Vagina (tissue), 2 donors: ENCODE results near the gene PDE4D. TPM values are rescaled to one million over a fixed set of nuclear protein-coding genes. Genes with fewer than 3 reads are reported as not detected.
A peak's percentile ranks its signal among the peaks of the same experiment; 100 is the strongest.

ENCODE experiments used
- DNase-seq, 2 donors: peaks; one replicate each; pipeline ENCODE4 v3.0.0-alpha.2; 2017; ENCODE audit errors: extremely low spot score in 2 of 2
- H3K27ac ChIP-seq: fragments of 200-600 bp; sonication (generic); one replicate; pipeline ENCODE4 v1.5.1; 2019
- H3K27me3 ChIP-seq: fragments of 200-600 bp; sonication (generic); one replicate; pipeline ENCODE4 v1.5.1; 2019
- H3K36me3 ChIP-seq, 2 donors: fragments of 200-600 bp; sonication (generic); one replicate each; pipeline ENCODE4 v1.5.1; 2017 to 2019
- H3K4me1 ChIP-seq: fragments of 200-600 bp; sonication (generic); one replicate; pipeline ENCODE4 v1.5.1; 2019
- H3K4me3 ChIP-seq, 2 donors: fragments of 200-600 bp; sonication (generic); 1 replicate in 1 of 2; 2 replicates in 1 of 2; pipeline ENCODE4 v1.5.1; 2016 to 2019
- H3K9me3 ChIP-seq: fragments of 200-600 bp; sonication (generic); one replicate; pipeline ENCODE4 v1.5.1; 2019
- POLR2A ChIP-seq, 2 donors: fragments of 450-650 bp; IDR thresholded peaks; one replicate each; pipeline ENCODE4 v1.6.1; 2017; ENCODE audit warnings: antibody characterized with exemption in 2 of 2, mild to moderate bottlenecking in 2 of 2, moderate library complexity in 2 of 2
- POLR2AphosphoS5 ChIP-seq, 2 donors: sonication (generic); formaldehyde crosslinking; IDR thresholded peaks; one replicate each; pipeline ENCODE4 v1.9.0; 2017; ENCODE audit warnings: antibody characterized with exemption in 2 of 2, mild to moderate bottlenecking in 2 of 2, low read depth in 1 of 2; ENCODE audit not compliant: insufficient read depth in 1 of 2
- intact Hi-C: fragments of 100-400 bp; cut with DNase I; formaldehyde crosslinking; loops from one replicate; pipeline ENCODE4 v1.15.1; 2023
- total RNA-seq: library from RNA; depleted of rRNA; stranded (reverse); fragments of >200 nt; gene quantifications from one replicate; pipeline ENCODE4 v1.2.3, GENCODE V29; 2016
- TF ChIP-seq, protein P1 (sequence below), 3 experiments: fragments of 450-650 bp in 2 of 3; fragments of 200-600 bp in 1 of 3; sonication (generic) in 1 of 3; IDR thresholded peaks; one replicate each; pipeline ENCODE4 v1.5.1; 2017 to 2019; ENCODE audit warnings: antibody characterized with exemption in 3 of 3, mild to moderate bottlenecking in 2 of 3, moderate library complexity in 2 of 3

Gene PDE4D
- total RNA-seq, 1 donor from 2014 or later: 86.9 TPM

DNA sequence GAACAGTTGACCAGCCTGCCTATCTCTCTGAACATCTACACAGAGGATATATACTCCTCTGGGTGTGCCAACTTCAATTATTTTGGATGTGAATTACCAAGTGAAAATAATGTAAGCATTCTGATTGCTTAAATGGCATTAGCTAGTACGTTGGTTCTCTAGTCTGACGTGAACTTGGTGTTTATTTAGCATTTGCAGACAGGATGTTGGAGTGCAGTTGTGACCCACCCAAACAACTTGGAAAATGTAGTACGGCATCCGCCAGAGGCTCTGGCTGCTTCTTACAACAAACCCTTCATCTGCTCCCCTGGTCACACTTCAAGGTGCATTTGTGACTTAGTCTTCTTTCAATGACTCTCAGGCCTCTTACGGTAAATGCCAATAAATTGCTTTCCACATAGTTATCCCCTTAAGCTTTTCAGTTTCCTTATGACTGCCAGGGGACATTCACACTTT lies 616.6 kb downstream of the PDE4D start:
- no peak for DNase-seq
- no peaks in the 10 kb centered on the region for H3K27me3 ChIP-seq
- intact Hi-C loops: no loop called here
- no peak overlapping the region for H3K4me3 ChIP-seq
- peak overlapping the region; percentile 68 for H3K27ac ChIP-seq
- no peaks in the 10 kb centered on the region for H3K9me3 ChIP-seq
- no peaks in the 10 kb centered on the region for H3K36me3 ChIP-seq
- TF ChIP-seq POLR2AphosphoS5 (IDR thresholded peaks at IDR 0.05; ENCODE audit: insufficient read depth in 1 of 2, low read depth in 1 of 2) (peak in 1 of 2 donors; percentile 8), POLR2A (IDR thresholded peaks at IDR 0.05) (no peak)
- peaks cover 12% of the 10 kb centered on the region for H3K4me1 ChIP-seq

DNA sequence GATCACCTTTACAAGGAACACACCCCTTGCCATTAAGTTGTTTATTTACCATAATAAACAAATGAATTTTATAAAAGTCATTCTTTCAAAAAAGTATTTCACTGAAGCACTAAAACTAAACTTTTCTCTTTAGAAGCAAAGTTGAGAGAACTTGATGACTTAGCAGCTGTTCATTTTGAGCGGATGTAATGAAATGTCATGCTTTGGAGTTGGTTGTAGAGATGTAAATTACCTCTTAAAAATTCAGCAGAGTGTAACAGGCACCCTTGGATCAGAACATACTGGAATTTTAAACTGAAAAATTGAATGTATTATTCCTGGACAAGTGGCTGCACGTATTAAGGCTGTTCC lies 617.2 kb downstream of the PDE4D start:
- no peak for TF ChIP-seq POLR2A (IDR thresholded peaks at IDR 0.05)
- H3K36me3 ChIP-seq: no peaks in the 10 kb centered on the region
- H3K4me1 ChIP-seq: peaks cover 12% of the 10 kb centered on the region
- no peaks in the 10 kb centered on the region for H3K27me3 ChIP-seq
- intact Hi-C loops: no loop called here
- H3K9me3 ChIP-seq: no peaks in the 10 kb centered on the region
- DNase-seq: no peak
- H3K4me3 ChIP-seq: peak overlapping the region; percentile 44 to 48
- H3K27ac ChIP-seq: peak overlapping the region; percentile 68

DNA sequence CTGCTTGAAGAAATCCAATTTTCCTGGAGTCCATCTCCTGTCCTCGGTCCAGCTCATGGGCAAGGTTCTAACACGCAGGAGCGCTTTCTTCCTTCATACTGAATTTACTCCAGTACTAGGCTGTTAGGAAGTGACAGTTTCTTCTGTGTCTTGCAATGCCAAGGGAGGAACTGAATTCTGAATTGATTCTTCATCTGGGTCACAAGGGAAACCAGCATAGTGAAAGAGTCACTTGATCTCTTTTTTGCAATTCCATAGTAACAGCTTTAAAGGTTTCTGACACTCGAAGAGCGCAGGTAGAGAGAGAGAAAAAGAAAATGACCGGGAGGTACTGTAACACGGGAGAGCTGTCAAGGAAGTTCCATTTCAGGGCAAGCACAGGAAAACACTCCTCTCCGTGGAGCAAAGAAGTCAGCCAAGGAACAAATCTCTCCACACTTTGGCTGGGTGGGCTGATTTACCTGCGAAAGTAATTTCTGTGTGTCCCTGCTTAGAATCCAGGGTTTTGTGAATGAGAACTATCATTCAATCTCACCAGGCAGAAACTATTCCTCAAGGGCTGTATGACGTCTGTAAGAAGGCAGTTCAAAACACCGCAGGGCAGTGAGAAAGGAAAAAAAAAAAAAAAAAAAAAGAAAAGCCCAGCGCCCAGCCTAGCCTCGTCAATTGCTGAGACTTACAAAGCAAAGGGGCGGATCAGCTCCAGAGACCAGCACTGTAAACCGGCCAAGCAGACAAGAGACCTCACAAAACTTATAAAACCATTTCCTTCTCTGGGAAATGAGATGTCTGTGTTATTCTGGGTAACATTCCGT lies 617.8 kb downstream of the PDE4D start:
- Histone ChIP-seq H3K36me3 (no peaks in the 10 kb centered on the region), H3K4me3 (peak overlapping the region; percentile 44 to 48), H3K4me1 (peaks cover 12% of the 10 kb centered on the region), H3K27ac (peak overlapping the region; percentile 68), H3K9me3 (no peaks in the 10 kb centered on the region), H3K27me3 (no peaks in the 10 kb centered on the region)
- intact Hi-C loops: no loop called here
- no peak for DNase-seq
- TF ChIP-seq, protein P1, sequence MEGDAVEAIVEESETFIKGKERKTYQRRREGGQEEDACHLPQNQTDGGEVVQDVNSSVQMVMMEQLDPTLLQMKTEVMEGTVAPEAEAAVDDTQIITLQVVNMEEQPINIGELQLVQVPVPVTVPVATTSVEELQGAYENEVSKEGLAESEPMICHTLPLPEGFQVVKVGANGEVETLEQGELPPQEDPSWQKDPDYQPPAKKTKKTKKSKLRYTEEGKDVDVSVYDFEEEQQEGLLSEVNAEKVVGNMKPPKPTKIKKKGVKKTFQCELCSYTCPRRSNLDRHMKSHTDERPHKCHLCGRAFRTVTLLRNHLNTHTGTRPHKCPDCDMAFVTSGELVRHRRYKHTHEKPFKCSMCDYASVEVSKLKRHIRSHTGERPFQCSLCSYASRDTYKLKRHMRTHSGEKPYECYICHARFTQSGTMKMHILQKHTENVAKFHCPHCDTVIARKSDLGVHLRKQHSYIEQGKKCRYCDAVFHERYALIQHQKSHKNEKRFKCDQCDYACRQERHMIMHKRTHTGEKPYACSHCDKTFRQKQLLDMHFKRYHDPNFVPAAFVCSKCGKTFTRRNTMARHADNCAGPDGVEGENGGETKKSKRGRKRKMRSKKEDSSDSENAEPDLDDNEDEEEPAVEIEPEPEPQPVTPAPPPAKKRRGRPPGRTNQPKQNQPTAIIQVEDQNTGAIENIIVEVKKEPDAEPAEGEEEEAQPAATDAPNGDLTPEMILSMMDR (IDR thresholded peaks at IDR 0.05): no peak
- TF ChIP-seq POLR2AphosphoS5 (IDR thresholded peaks at IDR 0.05; ENCODE audit: insufficient read depth in 1 of 2, low read depth in 1 of 2): peak in 1 of 2 donors; percentile 8

DNA sequence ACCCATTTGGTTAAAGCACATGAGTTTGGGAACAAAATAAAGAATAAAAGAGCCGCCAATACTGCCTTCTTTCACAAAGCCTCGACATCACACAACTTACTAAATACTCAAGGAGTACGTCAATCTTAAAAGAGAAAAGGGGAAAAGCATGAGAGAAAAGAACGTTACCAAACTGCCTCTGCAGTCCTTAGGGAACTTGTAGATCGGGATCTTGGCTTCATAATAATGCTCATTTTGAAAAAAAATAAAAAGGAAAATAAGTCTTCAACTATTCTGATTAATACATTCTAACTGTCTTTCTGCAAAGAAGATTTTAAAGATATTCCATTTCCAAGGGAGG lies 618.4 kb downstream of the PDE4D start:
- DNase-seq: no peak
- intact Hi-C loops: no loop called here
- peaks cover 12% of the 10 kb centered on the region for H3K4me1 ChIP-seq
- H3K36me3 ChIP-seq: no peaks in the 10 kb centered on the region
- H3K9me3 ChIP-seq: no peaks in the 10 kb centered on the region
- no peaks in the 10 kb centered on the region for H3K27me3 ChIP-seq
- H3K4me3 ChIP-seq: peak overlapping the region; percentile 44 to 48
- peak overlapping the region; percentile 68 for H3K27ac ChIP-seq
- no peak for TF ChIP-seq POLR2AphosphoS5 (IDR thresholded peaks at IDR 0.05; ENCODE audit: insufficient read depth in 1 of 2, low read depth in 1 of 2)
- TF ChIP-seq, protein P1 (IDR thresholded peaks at IDR 0.05): no peak
- TF ChIP-seq POLR2A (IDR thresholded peaks at IDR 0.05): no peak

DNA sequence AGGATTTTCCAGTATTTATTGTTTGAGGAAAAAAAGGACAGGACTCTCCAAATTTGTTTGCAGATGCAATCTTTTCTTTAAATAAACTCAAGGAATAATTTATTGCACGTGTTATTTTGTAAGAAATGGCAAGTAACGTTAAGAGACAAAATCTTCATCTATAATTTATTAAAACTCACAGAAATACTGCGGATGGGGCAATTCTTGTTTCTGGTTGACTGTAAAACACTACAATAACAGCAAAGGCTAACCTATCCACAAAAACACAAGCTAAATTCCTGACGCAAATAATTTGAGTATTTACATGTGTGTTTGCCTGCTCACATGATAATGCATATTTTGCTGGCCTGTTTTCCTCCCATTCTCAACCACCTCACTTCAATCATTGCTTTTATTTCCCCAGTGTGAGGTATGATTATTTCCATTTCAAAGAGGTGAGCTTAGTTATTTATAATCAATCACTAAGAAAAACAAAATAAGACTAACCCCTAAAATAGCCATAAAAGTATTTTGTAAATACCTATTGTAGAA lies 619.4 kb downstream of the PDE4D start:
- no peak for TF ChIP-seq POLR2AphosphoS5 (IDR thresholded peaks at IDR 0.05; ENCODE audit: insufficient read depth in 1 of 2, low read depth in 1 of 2)
- TF ChIP-seq, protein P1 (IDR thresholded peaks at IDR 0.05): no peak
- TF ChIP-seq POLR2A (IDR thresholded peaks at IDR 0.05): no peak
- DNase-seq: no peak
- H3K4me3 ChIP-seq: peak overlapping the region; percentile 44 to 48
- intact Hi-C loops: no loop called here
- no peaks in the 10 kb centered on the region for H3K27me3 ChIP-seq
- peak overlapping the region; percentile 68 for H3K27ac ChIP-seq
- peaks cover 12% of the 10 kb centered on the region for H3K4me1 ChIP-seq
- H3K36me3 ChIP-seq: no peaks in the 10 kb centered on the region
- H3K9me3 ChIP-seq: no peaks in the 10 kb centered on the region

DNA sequence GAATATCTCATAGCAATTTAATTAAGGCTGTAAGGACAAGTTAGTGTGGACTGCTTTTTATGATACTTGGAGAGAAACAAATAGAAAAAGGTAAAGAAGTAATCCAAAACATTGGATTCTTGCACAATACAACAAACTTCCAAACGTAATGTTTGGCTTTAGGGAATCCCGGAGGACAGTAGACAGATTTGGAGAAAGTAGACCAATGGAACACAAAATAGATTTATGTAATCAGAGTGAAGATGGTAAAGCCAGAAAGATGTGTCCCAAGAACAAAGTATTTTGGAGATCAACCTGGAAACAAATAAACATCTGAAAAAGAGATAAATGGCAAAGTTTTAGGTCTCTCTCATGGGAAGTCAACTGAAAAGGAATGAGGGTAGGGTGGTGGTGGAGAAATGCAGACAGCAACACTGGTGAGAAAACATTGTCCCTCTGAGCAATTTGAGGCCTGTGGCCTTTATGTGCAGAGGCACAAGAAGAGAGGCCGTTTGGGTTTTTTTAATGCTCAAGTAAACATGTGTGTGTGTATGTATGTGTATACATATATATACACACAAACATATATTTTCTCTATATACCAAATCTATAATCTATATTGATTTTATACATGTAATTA lies 620.6 kb downstream of the PDE4D start:
- Histone ChIP-seq H3K9me3 (no peaks in the 10 kb centered on the region), H3K36me3 (no peaks in the 10 kb centered on the region), H3K4me1 (peaks cover 12% of the 10 kb centered on the region), H3K4me3 (peak overlapping the region; percentile 15 to 44), H3K27ac (no peak overlapping the region), H3K27me3 (no peaks in the 10 kb centered on the region)
- no peak for DNase-seq
- TF ChIP-seq, protein P1 (IDR thresholded peaks at IDR 0.05): no peak
- TF ChIP-seq POLR2A (IDR thresholded peaks at IDR 0.05) (no peak), POLR2AphosphoS5 (IDR thresholded peaks at IDR 0.05; ENCODE audit: insufficient read depth in 1 of 2, low read depth in 1 of 2) (no peak)
- intact Hi-C loops: no loop called here
